ENCODE data around the gene STX18.
"Not testable (repeated sequence)": the region's sequence is repeated elsewhere in the genome, so short reads cannot be mapped to it uniquely, and the experiment has no call there.

The STX18 gene

GRCh38 chr4:4438891-4439290, 103.0 kb downstream of the STX18 start:
- DNase-seq: no peak

- DNase-seq: no peak
Observed at GRCh38 chr4:4437798-4438470, 103.9 kb downstream of the STX18 start.

- no peak for DNase-seq
Observed at GRCh38 chr4:4436244-4436823, 105.5 kb downstream of the STX18 start.

- no peak for DNase-seq
Observed at GRCh38 chr4:4433941-4434340, 107.9 kb downstream of the STX18 start.

- no peak for DNase-seq
Observed at GRCh38 chr4:4432341-4433125, 109.3 kb downstream of the STX18 start.

GRCh38 chr4:4430492-4431195, 111.2 kb downstream of the STX18 start:
- DNase-seq: no peak

GRCh38 chr4:4428966-4429875, 112.6 kb downstream of the STX18 start:
- DNase-seq: no peak

- DNase-seq: no peak
Observed at GRCh38 chr4:4427886-4428285, 114.0 kb downstream of the STX18 start.

GRCh38 chr4:4427121-4427870, 114.6 kb downstream of the STX18 start:
- no peak for DNase-seq

- DNase-seq: no peak
Observed at GRCh38 chr4:4426511-4427120, 115.2 kb downstream of the STX18 start.

GRCh38 chr4:4425696-4426095, 116.2 kb downstream of the STX18 start:
- no peak for DNase-seq

GRCh38 chr4:4425119-4425690, 116.6 kb downstream of the STX18 start:
- no peak for DNase-seq

GRCh38 chr4:4424499-4425115, 117.2 kb downstream of the STX18 start:
- no peak for DNase-seq

GRCh38 chr4:4423706-4424498, 117.9 kb downstream of the STX18 start:
- no peak for DNase-seq

- DNase-seq: no peak
Observed at GRCh38 chr4:4422856-4423499, 118.9 kb downstream of the STX18 start.

GRCh38 chr4:4422117-4422516, 119.7 kb downstream of the STX18 start:
- DNase-seq: not testable (repeated sequence)

GRCh38 chr4:4421356-4421755, 120.5 kb downstream of the STX18 start:
- no peak for DNase-seq

- no peak for DNase-seq
Observed at GRCh38 chr4:4420421-4420820, 121.4 kb downstream of the STX18 start.

Data from right kidney (tissue), 1 donor.